ENCODE results near the gene TLCD2. TPM values are rescaled to one million over a fixed set of nuclear protein-coding genes. Genes with fewer than 3 reads are reported as not detected.
A peak's percentile ranks its signal among the peaks of the same experiment; 100 is the strongest.
"Not testable (repeated sequence)": the region's sequence is repeated elsewhere in the genome, so short reads cannot be mapped to it uniquely, and the experiment has no call there.

TLCD2 gene
- total RNA-seq, 2 experiments from 2014 or later = 0.20 to 0.30 TPM

DNA sequence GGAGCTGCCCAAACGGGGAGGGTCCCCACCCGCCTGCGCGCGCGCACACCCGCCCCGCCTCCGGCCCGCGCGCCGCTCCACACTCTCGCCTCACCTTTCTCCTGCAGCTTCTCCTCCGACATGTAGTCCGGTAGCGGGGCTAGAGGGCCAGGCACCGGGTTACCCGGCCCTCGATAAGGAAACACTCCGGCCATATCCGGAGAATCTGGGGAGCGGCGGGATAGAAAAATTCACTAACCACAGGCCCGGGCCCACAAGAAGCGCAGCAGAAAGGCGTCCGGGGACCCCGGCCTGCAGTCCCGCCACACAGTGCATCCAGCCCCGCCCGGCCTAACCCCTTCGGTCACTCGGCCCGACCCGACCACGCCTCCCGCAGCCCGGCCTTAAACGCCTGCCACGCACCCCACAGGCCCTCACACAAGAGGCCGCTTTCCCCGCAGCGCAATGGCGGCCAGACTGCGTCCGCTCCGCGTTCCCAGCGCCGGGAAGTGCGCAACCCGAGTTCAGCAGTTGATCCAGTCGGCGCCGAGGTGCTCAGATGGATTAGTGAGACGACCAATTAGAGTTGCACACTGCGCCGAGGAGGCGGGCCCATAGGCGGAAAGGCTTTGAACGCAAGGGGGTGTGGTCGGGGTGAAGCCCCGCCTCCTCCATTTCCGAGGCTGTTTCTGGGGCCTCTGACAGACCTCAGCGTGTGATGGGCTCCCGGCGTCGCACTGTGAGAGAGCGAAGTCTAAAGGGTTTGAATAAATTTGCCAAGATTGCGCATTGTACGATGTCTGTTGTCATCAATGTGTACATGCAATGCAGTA, 25.6 kb downstream of the TLCD2 start, which contains the start of gene PRPF8:
Gene PRPF8 (minus strand): TSS at position 490 of the 812 bp plus-strand sequence. CDS start 296 bp downstream, at position 194.
- Mint-ChIP-seq H3K27ac (peak within 1 kb of the TSS; percentile 89), H3K9me3 (no peaks in the 10 kb centered on the region), H3K27me3 (no peaks in the 10 kb centered on the region), H3K36me3 (peaks cover 32% of the 10 kb centered on the region), H3K4me1 (peaks cover 28% of the 10 kb centered on the region), H3K4me3 (peak within 1 kb of the TSS; percentile 89)
- POLR2A ChIA-PET = interaction anchor here (0.6 to 2.0 kb wide), 5 partner anchors 10 to 188 kb away, joined by 3 to 21 read pairs (median 4); no protein-coding TSS in a partner anchor
- DNase-seq (peak; percentile 98), ATAC-seq (ENCODE audit: low read depth) (peak; percentile 99)

DNA sequence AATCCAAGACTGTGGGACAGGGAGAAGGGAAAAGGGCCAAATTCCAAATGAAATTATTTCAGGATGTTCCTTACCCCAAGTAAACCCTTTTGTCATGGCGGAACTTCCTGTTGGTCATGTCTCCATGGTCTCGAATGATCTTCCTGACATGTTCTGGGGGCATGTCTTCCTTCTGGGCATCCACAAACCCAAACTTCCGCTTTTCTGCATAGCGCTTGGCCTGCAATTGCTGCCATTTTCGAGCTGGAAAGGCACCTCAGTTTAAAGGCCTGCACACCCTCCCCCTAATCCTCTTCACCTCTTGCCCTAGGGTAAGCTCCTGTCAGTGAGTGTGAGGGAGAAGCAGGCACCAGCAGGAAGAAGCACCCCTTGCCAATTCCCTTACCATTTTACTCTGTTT, 26.7 kb downstream of the TLCD2 start:
- Mint-ChIP-seq H3K27me3 (no peaks in the 10 kb centered on the region), H3K36me3 (peaks cover 38% of the 10 kb centered on the region), H3K4me1 (peaks cover 28% of the 10 kb centered on the region), H3K9me3 (no peaks in the 10 kb centered on the region), H3K27ac (peak overlapping the region; percentile 89), H3K4me3 (peak overlapping the region; percentile 89)
- POLR2A ChIA-PET = interaction anchor here (0.9 to 2.0 kb wide), 3 partner anchors 27 to 189 kb away, joined by 3 to 21 read pairs (median 3); no protein-coding TSS in a partner anchor
- DNase-seq = no peak
- ATAC-seq (ENCODE audit: low read depth) = no peak

DNA sequence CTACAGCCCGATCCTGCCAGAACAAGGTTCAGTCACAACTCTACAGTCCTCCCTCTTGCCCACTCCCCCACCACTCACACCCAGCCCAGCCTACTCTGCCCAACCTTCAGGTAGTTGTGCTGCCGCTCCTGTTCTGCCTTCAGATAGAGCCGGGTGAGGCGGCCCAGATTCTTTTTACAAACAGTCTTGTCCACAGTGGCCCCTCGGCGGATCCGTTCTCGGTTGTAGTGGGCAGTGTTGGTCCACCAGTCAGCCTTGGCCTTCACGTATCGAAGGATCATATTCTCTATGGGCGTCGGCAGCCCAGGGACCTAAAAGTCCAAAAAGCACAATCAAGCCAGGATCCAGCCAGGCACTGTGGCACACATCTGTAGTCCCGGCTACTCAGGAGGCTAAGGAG, 33.8 kb downstream of the TLCD2 start:
- Mint-ChIP-seq H3K27ac (no peak overlapping the region), H3K36me3 (peaks cover 45% of the 10 kb centered on the region), H3K9me3 (no peaks in the 10 kb centered on the region), H3K4me3 (no peak overlapping the region), H3K27me3 (no peaks in the 10 kb centered on the region), H3K4me1 (peaks cover 5% of the 10 kb centered on the region)
- DNase-seq (no peak), ATAC-seq (ENCODE audit: low read depth) (no peak)
- POLR2A ChIA-PET = no interaction called here

DNA sequence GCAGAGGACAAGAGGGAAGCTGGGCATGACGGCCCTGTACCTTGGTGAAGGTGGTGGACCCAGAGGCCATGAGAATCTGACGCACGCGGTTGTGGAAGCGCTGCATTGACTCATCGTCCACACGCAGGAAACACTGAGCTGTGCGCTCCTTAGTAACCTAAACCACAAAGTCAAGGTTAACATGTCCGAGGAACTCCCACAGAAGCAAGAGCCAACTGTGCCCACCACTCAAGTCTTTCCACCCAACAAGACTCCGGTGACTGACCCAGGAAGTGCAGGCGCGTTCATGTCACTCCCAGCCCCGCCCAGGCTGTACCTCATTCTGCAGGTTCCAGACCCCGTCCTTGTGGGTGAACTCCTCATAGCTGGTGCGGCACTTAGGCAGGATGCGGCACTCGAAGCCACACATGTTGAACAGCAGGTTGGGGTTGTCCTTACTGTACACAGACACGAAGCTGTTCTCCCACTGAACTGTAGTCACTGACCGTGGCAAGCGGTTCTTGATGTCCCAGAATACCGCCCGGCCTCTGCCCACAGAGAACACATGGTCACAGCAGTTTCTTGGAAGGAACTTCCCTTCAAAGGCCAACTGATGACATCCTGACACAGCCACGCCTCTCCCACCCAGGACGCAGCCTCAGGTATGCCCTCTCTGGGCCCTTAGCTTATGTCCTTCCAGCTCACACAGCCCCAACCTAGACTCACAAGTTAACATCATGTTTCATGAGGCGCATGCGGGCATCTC, 37.0 kb downstream of the TLCD2 start:
- Mint-ChIP-seq H3K9me3 (no peaks in the 10 kb centered on the region), H3K4me3 (no peak overlapping the region), H3K36me3 (peaks cover 42% of the 10 kb centered on the region), H3K27ac (peak overlapping the region; percentile 64), H3K27me3 (no peaks in the 10 kb centered on the region), H3K4me1 (peaks cover 9% of the 10 kb centered on the region)
- ATAC-seq (ENCODE audit: low read depth) (no peak), DNase-seq (no peak)
- POLR2A ChIA-PET = no interaction called here

DNA sequence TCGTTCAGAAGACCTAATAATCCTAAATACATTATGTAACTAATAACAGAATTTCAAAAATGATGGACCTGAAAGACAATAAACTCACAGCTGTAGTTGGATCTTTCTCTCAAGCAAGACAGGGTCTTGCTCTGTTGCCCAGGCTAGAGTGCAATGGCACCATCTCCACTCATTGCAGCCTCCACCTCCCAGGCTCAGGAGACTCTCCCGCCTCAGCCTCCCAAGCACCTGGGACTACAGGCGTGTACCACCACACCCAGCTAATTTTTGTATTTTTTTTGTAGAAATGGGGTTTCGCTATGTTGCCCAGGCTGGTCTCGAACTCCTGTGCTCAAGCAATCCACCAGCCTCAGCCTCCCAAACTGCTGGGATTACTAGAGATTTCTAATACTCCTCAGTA, 46.2 kb downstream of the TLCD2 start:
- H3K4me3 Mint-ChIP-seq; DNase-seq; H3K4me1 Mint-ChIP-seq; H3K27me3 Mint-ChIP-seq; ATAC-seq (ENCODE audit: low read depth); H3K27ac Mint-ChIP-seq; POLR2A ChIA-PET; H3K9me3 Mint-ChIP-seq: not testable (repeated sequence)
- H3K36me3 Mint-ChIP-seq = peaks cover 44% of the 10 kb centered on the region

DNA sequence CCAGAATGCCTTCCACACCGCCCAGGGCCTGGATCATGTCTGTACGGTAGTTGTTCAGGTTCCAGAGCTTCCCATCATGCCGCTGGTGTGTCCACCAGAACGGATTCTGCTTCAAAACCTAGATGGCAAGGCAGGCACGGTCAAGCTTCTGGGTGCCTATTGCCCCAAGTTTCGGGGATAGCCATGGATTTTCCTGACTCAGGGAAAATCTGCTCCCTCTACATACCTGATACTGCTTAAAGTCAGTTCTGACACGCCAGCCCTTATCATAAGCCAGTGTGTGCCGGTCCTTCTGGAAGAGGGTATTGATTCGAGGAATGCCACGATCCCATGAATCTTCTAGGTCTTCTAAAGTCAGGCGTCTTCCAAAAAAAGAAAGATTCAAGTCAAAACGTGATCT, 49.1 kb downstream of the TLCD2 start:
- Mint-ChIP-seq H3K27me3 (peaks cover 2% of the 10 kb centered on the region), H3K9me3 (no peaks in the 10 kb centered on the region), H3K4me1 (peaks cover 3% of the 10 kb centered on the region), H3K36me3 (peaks cover 54% of the 10 kb centered on the region), H3K27ac (no peak overlapping the region), H3K4me3 (no peak overlapping the region)
- no peak for ATAC-seq (ENCODE audit: low read depth)
- DNase-seq = no peak
- POLR2A ChIA-PET = interaction anchor here (0.6 to 1.3 kb wide), 2 partner anchors 8 to 46 kb away, joined by 5 read pairs; no protein-coding TSS in a partner anchor

DNA sequence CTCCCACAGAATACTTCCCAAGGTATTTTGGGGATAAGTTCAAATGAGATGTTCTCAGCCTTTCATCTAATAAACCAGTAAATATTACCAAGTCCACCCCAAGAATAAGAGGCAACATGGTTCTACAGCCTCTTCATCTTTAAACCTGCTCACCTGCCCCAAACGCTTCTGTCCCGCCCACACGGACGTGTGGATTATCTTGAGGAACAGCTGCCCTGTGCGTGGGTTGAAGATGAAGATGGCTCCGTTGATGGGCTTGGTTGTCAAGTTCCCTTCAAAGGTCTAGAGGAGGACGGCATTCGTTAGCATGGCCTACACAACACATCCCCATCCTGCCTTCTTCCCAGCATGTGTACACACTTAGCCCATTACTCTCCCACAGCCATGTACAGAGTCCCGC, 52.1 kb downstream of the TLCD2 start:
- ATAC-seq (ENCODE audit: low read depth) (no peak), DNase-seq (no peak)
- POLR2A ChIA-PET = interaction anchor here (0.6 to 1.1 kb wide), 2 partner anchors 26 to 159 kb away, joined by 4 to 5 read pairs; no protein-coding TSS in a partner anchor
- peaks cover 3% of the 10 kb centered on the region for H3K4me1 Mint-ChIP-seq
- no peak overlapping the region for H3K4me3 Mint-ChIP-seq
- no peak overlapping the region for H3K27ac Mint-ChIP-seq
- peaks cover 2% of the 10 kb centered on the region for H3K27me3 Mint-ChIP-seq
- no peaks in the 10 kb centered on the region for H3K9me3 Mint-ChIP-seq
- H3K36me3 Mint-ChIP-seq = peaks cover 66% of the 10 kb centered on the region

DNA sequence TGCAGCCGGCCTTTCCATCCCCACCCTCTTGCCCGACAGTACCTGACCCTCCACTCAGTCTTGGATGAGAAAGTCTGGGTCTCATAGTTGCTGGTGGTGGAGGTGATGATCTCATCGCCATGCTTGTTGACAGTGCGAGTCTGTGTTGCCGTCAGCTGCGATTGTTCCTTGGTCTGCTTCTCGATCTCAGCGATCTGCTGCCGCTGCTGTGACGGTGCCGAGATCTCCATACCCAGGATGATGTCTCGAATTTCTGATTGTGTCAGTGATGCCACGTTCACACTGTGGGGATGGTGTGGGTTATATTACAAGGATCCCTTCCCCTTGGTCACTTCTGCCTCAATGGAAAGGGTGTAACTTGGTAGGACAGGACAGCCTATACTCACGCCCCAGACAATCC, 56.4 kb downstream of the TLCD2 start:
- no peak overlapping the region for H3K4me3 Mint-ChIP-seq

DNA sequence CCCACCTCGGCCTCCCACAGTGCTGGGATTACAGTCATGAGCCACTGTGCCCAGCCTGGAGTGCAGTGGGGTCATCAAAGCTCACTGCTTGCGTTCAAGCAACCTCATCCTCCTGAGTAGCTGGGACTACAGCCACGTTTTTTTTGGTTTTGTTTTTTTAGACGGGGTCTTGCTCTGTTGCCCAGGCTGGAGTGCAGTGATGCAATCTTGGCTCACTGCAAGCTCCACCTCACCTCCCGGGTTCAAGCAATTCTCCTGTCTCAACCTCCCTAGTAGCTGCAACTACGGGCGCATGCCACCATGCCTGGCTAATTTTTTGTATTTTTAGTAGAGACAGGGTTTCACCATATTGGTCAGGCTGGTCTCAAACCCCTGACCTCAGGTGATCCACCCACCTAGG, 57.4 kb downstream of the TLCD2 start:
- not testable (repeated sequence) for H3K9me3 Mint-ChIP-seq; H3K27me3 Mint-ChIP-seq; H3K4me3 Mint-ChIP-seq; H3K4me1 Mint-ChIP-seq; DNase-seq; H3K27ac Mint-ChIP-seq; ATAC-seq (ENCODE audit: low read depth)
- POLR2A ChIA-PET = interaction anchor here (0.7 kb wide), 2 partner anchors 26 to 177 kb away, joined by 3 to 4 read pairs; partner anchors contain the start of gene SMYD4
- H3K36me3 Mint-ChIP-seq = peaks cover 42% of the 10 kb centered on the region

More for the DNA sequence above, 56.4 kb downstream of the TLCD2 start:
- peaks cover 2% of the 10 kb centered on the region for H3K27me3 Mint-ChIP-seq
- no peak overlapping the region for H3K27ac Mint-ChIP-seq
- POLR2A ChIA-PET = interaction anchor here (0.6 kb wide), 1 partner anchor 112 kb away, joined by 4 read pairs; no protein-coding TSS in a partner anchor
- peaks cover 6% of the 10 kb centered on the region for H3K4me1 Mint-ChIP-seq
- H3K9me3 Mint-ChIP-seq = no peaks in the 10 kb centered on the region
- no peak for DNase-seq
- no peak for ATAC-seq (ENCODE audit: low read depth)
- H3K36me3 Mint-ChIP-seq = peaks cover 52% of the 10 kb centered on the region

Other genes with a start within 250 kb of the TLCD2 start
- gene MYO1C, start 217.7 kb downstream of the TLCD2 start, total RNA-seq = 10 to 100 TPM; 28.6 to 34.1 TPM
- gene INPP5K, start 193.8 kb downstream of the TLCD2 start, total RNA-seq = 10 to 100 TPM; 56.7 to 58.7 TPM
- 10 to 100 TPM; 38.4 to 48.3 TPM for gene PITPNA, start 147.6 kb downstream of the TLCD2 start, total RNA-seq
- gene SLC43A2, start 81.5 kb downstream of the TLCD2 start, total RNA-seq = 1 to 10 TPM; 2.1 to 2.5 TPM
- gene SCARF1, start 64.6 kb downstream of the TLCD2 start, total RNA-seq = 1 to 10 TPM; 6.0 to 6.5 TPM
- 1 to 10 TPM; 8.2 to 8.9 TPM for gene RILP, start 60.5 kb downstream of the TLCD2 start, total RNA-seq
- 100 to 1,000 TPM; 346 to 350 TPM for gene PRPF8, start 25.5 kb downstream of the TLCD2 start, total RNA-seq
- gene WDR81, start 14.3 kb upstream of the TLCD2 start, total RNA-seq = 10 to 100 TPM; 35.8 to 36.7 TPM
- under 1 TPM; 0.23 to 0.33 TPM for gene SERPINF2, start 32.5 kb upstream of the TLCD2 start, total RNA-seq
- 1 to 10 TPM; 2.2 to 2.8 TPM for gene SERPINF1, start 51.7 kb upstream of the TLCD2 start, total RNA-seq
- gene SMYD4, start 119.5 kb upstream of the TLCD2 start, total RNA-seq = 10 to 100 TPM; 44.7 to 48.6 TPM
- 100 to 1,000 TPM; 245 to 252 TPM for gene RPA1, start 119.6 kb upstream of the TLCD2 start, total RNA-seq

Data from activated naive CD8-positive, alpha-beta T cell treated with anti-CD3 and anti-CD28 coated beads, Interleukin-2, amount 10 ng/mL, durations not matched to agents 7 days and 5 days (primary cell).